ENCODE measurements around the gene REPS2. TPM values are rescaled to one million over a fixed set of nuclear protein-coding genes. Genes with fewer than 3 reads are reported as not detected.

REPS2 gene
- total RNA-seq, 6 donors from 2014 or later, result 17.0 to 47.0 (median 29.4) TPM

- Histone ChIP-seq H3K9me3 (no peaks in the 10 kb centered on the region), H3K4me3 (no peak overlapping the region), H3K36me3 (no peaks in the 10 kb centered on the region), H3K27ac (no peak overlapping the region), H3K4me1 (no peaks in the 10 kb centered on the region), H3K27me3 (no peaks in the 10 kb centered on the region)
- ATAC-seq (ENCODE audit: low FRiP score in 2 of 2) (peak; percentile 53 to 56), DNase-seq (peak in 1 of 2 donors; percentile 24)
- TF ChIP-seq POLR2AphosphoS5 (IDR thresholded peaks at IDR 0.05) (no peak), POLR2A (IDR thresholded peaks at IDR 0.05) (no peak), CTCF (IDR thresholded peaks at IDR 0.05) (no peak), EP300 (IDR thresholded peaks at IDR 0.05) (no peak)
- 63 to 65% methylated on average over 3 of the region's 3 CpGs for WGBS, 2 donors
These were observed 32.4 kb upstream of the REPS2 start for GRCh38 chrX:16914058-16914457.

- Histone ChIP-seq H3K27me3 (no peaks in the 10 kb centered on the region), H3K4me3 (no peak overlapping the region), H3K27ac (no peak overlapping the region), H3K36me3 (no peaks in the 10 kb centered on the region), H3K4me1 (no peaks in the 10 kb centered on the region), H3K9me3 (no peaks in the 10 kb centered on the region)
- TF ChIP-seq EP300 (IDR thresholded peaks at IDR 0.05) (no peak), POLR2AphosphoS5 (IDR thresholded peaks at IDR 0.05) (no peak), CTCF (IDR thresholded peaks at IDR 0.05) (no peak), POLR2A (IDR thresholded peaks at IDR 0.05) (no peak)
- no peak for DNase-seq
- 82% methylated on average over 4 to 5 of the region's 5 CpGs for WGBS, 2 donors
- no peak for ATAC-seq (ENCODE audit: low FRiP score in 2 of 2)
These were observed 29.9 kb upstream of the REPS2 start for GRCh38 chrX:16916561-16916960.

GRCh38 chrX:16917120-16917519, 29.3 kb upstream of the REPS2 start:
- Histone ChIP-seq H3K4me1 (no peaks in the 10 kb centered on the region), H3K9me3 (no peaks in the 10 kb centered on the region), H3K4me3 (no peak overlapping the region), H3K36me3 (no peaks in the 10 kb centered on the region), H3K27me3 (no peaks in the 10 kb centered on the region), H3K27ac (no peak overlapping the region)
- DNase-seq (no peak), ATAC-seq (ENCODE audit: low FRiP score in 2 of 2) (no peak)
- WGBS, 2 donors, result 75 to 97% methylated on average over 6 of the region's 6 CpGs
- TF ChIP-seq POLR2AphosphoS5 (IDR thresholded peaks at IDR 0.05) (no peak), CTCF (IDR thresholded peaks at IDR 0.05) (no peak), POLR2A (IDR thresholded peaks at IDR 0.05) (no peak), EP300 (IDR thresholded peaks at IDR 0.05) (no peak)

- Histone ChIP-seq H3K27ac (no peak overlapping the region), H3K27me3 (no peaks in the 10 kb centered on the region), H3K36me3 (no peaks in the 10 kb centered on the region), H3K4me1 (no peaks in the 10 kb centered on the region), H3K9me3 (no peaks in the 10 kb centered on the region), H3K4me3 (no peak overlapping the region)
- DNase-seq (no peak), ATAC-seq (ENCODE audit: low FRiP score in 2 of 2) (no peak)
- TF ChIP-seq CTCF (IDR thresholded peaks at IDR 0.05), result no peak
- TF ChIP-seq POLR2AphosphoS5 (IDR thresholded peaks at IDR 0.05), result no peak
- no peak for TF ChIP-seq POLR2A (IDR thresholded peaks at IDR 0.05)
- no peak for TF ChIP-seq EP300 (IDR thresholded peaks at IDR 0.05)
These were observed 27.5 kb upstream of the REPS2 start for GRCh38 chrX:16918979-16919378.

- DNase-seq, result no peak
- no peaks in the 10 kb centered on the region for H3K4me1 ChIP-seq
These were observed 26.4 kb upstream of the REPS2 start for GRCh38 chrX:16920075-16920474.

More at GRCh38 chrX:16920075-16920474, 26.4 kb upstream of the REPS2 start:
- Histone ChIP-seq H3K4me3 (no peak overlapping the region), H3K27ac (no peak overlapping the region), H3K27me3 (no peaks in the 10 kb centered on the region), H3K9me3 (no peaks in the 10 kb centered on the region), H3K36me3 (no peaks in the 10 kb centered on the region)
- ATAC-seq (ENCODE audit: low FRiP score in 2 of 2), result no peak
- no peak for TF ChIP-seq CTCF (IDR thresholded peaks at IDR 0.05)
- TF ChIP-seq POLR2AphosphoS5 (IDR thresholded peaks at IDR 0.05), result no peak
- TF ChIP-seq EP300 (IDR thresholded peaks at IDR 0.05), result no peak
- TF ChIP-seq POLR2A (IDR thresholded peaks at IDR 0.05), result no peak

Data from upper lobe of left lung (tissue), 6 donors.